ENCODE measurements around the gene STK11IP. TPM values are rescaled to one million over a fixed set of nuclear protein-coding genes. Genes with fewer than 3 reads are reported as not detected.

Gene STK11IP
- total RNA-seq, 2 experiments from 2014 or later: 23.9 to 27.2 TPM

DNA sequence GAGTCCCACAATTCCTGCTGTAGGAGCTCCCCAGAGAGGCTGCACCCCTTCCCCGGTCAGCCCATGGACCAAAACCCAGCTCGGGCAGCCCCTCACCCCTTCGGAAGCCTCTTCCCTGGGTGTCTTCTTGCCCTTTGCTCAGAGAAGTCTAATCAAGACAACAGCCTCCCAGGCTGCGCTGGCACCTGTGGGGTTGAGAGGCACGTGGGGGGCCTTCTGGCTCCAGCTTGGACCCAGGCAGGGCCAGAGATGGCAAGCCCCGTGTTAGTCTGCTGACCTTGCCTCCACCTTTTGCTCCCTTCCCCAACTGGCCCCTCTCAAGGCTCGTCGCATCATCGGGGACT, 40.2 kb downstream of the STK11IP start:
- Mint-ChIP-seq H3K4me1 (ENCODE audit: low read depth) (peaks cover 6% of the 10 kb centered on the region), H3K36me3 (ENCODE audit: low read depth) (no peaks in the 10 kb centered on the region), H3K9me3 (no peaks in the 10 kb centered on the region), H3K27ac (no peak overlapping the region), H3K27me3 (peaks cover 22% of the 10 kb centered on the region), H3K4me3 (no peak overlapping the region)
- ATAC-seq (ENCODE audit: poor library complexity) (no peak), DNase-seq (no peak)
- H3K27me3 ChIP-seq (ENCODE audit: control insufficient read depth in 1 of 2, insufficient read depth in 2 of 2, low read length in 2 of 2): peaks cover 0 to 5% of the 10 kb centered on the region in 2 experiments
- H3K4me3 ChIP-seq (ENCODE audit: low read length): no peak overlapping the region
- H3K36me3 ChIP-seq (ENCODE audit: insufficient read depth, low read length): no peaks in the 10 kb centered on the region
- TF ChIP-seq, protein P1, sequence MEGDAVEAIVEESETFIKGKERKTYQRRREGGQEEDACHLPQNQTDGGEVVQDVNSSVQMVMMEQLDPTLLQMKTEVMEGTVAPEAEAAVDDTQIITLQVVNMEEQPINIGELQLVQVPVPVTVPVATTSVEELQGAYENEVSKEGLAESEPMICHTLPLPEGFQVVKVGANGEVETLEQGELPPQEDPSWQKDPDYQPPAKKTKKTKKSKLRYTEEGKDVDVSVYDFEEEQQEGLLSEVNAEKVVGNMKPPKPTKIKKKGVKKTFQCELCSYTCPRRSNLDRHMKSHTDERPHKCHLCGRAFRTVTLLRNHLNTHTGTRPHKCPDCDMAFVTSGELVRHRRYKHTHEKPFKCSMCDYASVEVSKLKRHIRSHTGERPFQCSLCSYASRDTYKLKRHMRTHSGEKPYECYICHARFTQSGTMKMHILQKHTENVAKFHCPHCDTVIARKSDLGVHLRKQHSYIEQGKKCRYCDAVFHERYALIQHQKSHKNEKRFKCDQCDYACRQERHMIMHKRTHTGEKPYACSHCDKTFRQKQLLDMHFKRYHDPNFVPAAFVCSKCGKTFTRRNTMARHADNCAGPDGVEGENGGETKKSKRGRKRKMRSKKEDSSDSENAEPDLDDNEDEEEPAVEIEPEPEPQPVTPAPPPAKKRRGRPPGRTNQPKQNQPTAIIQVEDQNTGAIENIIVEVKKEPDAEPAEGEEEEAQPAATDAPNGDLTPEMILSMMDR (IDR thresholded peaks at IDR 0.05): no peak
- H3K9me3 ChIP-seq (ENCODE audit: control insufficient read depth in 1 of 2, insufficient read depth in 1 of 2, low read length in 2 of 2): peaks cover 0 to 3% of the 10 kb centered on the region in 2 experiments
- H3K27ac ChIP-seq (ENCODE audit: low read depth in 1 of 2, low read length in 2 of 2): no peak overlapping the region
- peaks cover 9% of the 10 kb centered on the region for H3K4me1 ChIP-seq (ENCODE audit: insufficient read depth, low read length)
- CTCF ChIA-PET: no interaction called here
- POLR2A ChIA-PET: no interaction called here
- intact Hi-C loops (cut with DNase I, micrococcal nuclease): no loop called here

DNA sequence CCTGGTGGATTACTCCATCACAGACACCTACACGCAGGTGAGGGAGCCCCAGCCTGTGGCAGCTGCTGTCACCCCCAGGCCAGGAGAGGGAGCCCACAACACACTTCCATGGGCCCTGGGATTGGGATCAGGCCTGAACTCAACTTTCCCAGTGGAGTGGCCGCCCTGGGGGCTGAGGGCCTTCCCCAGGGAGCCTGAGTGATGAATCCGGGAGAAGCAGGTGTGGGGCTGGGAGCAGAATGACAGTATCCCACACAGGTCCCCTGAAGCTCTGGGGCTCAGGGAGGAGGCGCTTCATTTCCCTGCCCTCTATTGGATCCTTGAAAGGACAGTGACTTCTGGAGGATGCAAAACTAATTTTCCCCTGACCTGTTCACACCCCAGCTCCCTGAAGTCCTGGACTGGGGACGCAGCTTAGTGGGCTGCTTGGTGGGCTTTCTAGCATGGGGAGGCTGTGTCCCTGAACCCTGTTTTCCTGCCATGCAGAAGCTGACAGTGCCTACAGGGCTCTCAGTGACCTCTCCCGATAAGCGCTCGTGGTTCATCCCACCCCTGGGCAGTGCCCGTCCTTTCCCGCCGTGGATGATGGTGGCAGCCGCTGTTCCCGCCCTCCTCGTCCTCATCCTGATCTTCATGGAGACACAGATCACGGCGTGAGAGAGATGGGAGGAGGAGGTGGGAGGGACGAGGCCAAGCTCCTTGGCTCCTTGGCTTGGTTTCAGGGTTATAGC, 40.7 kb downstream of the STK11IP start:
- intact Hi-C loops (cut with DNase I, micrococcal nuclease): no loop called here
- no peak overlapping the region for H3K4me3 Mint-ChIP-seq

DNA sequence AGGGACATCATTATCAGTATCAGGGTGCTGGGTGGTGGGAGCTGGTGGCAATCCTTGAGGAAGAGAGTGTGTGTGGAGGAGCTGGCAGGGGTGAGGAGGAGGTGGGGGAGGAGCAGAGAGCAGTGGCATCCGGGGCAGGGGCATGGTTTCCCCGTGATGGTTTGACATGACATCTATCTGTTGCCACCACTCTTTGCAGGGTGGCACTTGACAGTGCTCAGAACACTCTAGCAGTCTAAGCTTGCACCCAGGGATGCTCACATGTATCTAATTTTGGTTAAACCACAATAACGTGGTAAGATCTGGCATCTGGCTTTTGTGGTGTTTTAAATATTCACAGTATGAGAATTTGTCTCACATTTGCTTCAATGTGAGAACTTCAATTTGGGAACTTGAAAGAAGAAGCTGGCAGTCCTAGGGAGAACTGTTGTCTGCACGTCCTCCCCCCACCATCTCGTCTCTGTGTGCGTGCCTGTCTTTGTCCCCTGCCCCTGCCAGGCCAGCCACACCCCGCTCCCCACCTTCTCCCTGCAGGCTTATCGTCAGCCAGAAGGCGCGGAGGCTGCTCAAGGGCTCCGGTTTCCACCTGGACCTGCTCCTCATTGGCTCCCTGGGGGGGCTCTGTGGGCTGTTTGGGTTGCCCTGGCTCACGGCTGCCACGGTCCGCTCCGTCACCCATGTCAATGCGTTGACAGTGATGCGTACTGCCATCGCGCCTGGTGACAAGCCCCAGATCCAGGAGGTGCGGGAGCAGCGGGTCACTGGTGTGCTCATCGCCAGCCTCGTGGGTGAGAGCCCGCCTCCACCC, 41.5 kb downstream of the STK11IP start:
- Histone ChIP-seq H3K4me1 (ENCODE audit: insufficient read depth, low read length) (peaks cover 13% of the 10 kb centered on the region), H3K4me3 (ENCODE audit: low read length) (no peak overlapping the region), H3K27ac (ENCODE audit: low read depth in 1 of 2, low read length in 2 of 2) (no peak overlapping the region), H3K36me3 (ENCODE audit: insufficient read depth, low read length) (no peaks in the 10 kb centered on the region), H3K9me3 (ENCODE audit: control insufficient read depth in 1 of 2, insufficient read depth in 1 of 2, low read length in 2 of 2) (peaks cover 0 to 3% of the 10 kb centered on the region in 2 experiments), H3K27me3 (ENCODE audit: control insufficient read depth in 1 of 2, insufficient read depth in 2 of 2, low read length in 2 of 2) (peaks cover 5 to 7% of the 10 kb centered on the region in 2 experiments)
- Mint-ChIP-seq H3K36me3 (ENCODE audit: low read depth) (no peaks in the 10 kb centered on the region), H3K4me3 (no peak overlapping the region), H3K27me3 (peaks cover 22% of the 10 kb centered on the region), H3K9me3 (no peaks in the 10 kb centered on the region), H3K4me1 (ENCODE audit: low read depth) (peaks cover 6% of the 10 kb centered on the region), H3K27ac (no peak overlapping the region)
- ChIA-PET CTCF (no interaction called here), POLR2A (no interaction called here)
- DNase-seq (peak in 3 of 14 experiments; percentile 8 to 25 (median 13)), ATAC-seq (ENCODE audit: poor library complexity) (no peak)
- intact Hi-C loops (cut with DNase I, micrococcal nuclease): no loop called here
- TF ChIP-seq, protein P1 (IDR thresholded peaks at IDR 0.05): no peak

More for the DNA sequence above, 40.7 kb downstream of the STK11IP start:
- Mint-ChIP-seq H3K36me3 (ENCODE audit: low read depth) (no peaks in the 10 kb centered on the region), H3K27ac (no peak overlapping the region), H3K4me1 (ENCODE audit: low read depth) (peaks cover 6% of the 10 kb centered on the region), H3K9me3 (no peaks in the 10 kb centered on the region), H3K27me3 (peaks cover 22% of the 10 kb centered on the region)
- ATAC-seq (ENCODE audit: poor library complexity) (no peak), DNase-seq (peak in 1 of 14 experiments; percentile 29)
- no peak overlapping the region for H3K4me3 ChIP-seq (ENCODE audit: low read length)
- peaks cover 13% of the 10 kb centered on the region for H3K4me1 ChIP-seq (ENCODE audit: insufficient read depth, low read length)
- TF ChIP-seq, protein P1 (IDR thresholded peaks at IDR 0.05): no peak
- no peaks in the 10 kb centered on the region for H3K36me3 ChIP-seq (ENCODE audit: insufficient read depth, low read length)
- POLR2A ChIA-PET: no interaction called here
- CTCF ChIA-PET: no interaction called here
- no peak overlapping the region for H3K27ac ChIP-seq (ENCODE audit: low read depth in 1 of 2, low read length in 2 of 2)
- peaks cover 0 to 3% of the 10 kb centered on the region in 2 experiments for H3K9me3 ChIP-seq (ENCODE audit: control insufficient read depth in 1 of 2, insufficient read depth in 1 of 2, low read length in 2 of 2)
- peaks cover 5% of the 10 kb centered on the region in 2 experiments for H3K27me3 ChIP-seq (ENCODE audit: control insufficient read depth in 1 of 2, insufficient read depth in 2 of 2, low read length in 2 of 2)
